ENCODE data around the gene GJD4.

DNA sequence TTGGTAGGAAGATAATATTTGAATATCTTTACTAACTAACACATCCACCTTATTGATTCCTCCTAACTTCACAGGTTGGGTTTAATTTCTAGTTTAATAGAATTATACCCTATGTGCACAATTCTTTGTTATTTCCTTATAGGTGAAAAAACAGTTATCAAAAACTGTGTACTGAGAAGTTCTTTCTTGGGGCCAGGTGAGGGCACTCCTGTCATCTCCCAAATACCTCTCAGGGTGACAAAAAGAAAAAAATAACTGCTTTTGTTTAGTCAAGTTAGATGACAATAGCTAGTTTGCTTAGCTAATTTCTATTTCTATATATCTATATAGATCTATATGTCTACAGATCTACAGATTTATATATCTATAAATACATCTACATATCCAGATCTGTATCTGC lies 26.9 kb downstream of the GJD4 start:
- TF ChIP-seq, protein P1, sequence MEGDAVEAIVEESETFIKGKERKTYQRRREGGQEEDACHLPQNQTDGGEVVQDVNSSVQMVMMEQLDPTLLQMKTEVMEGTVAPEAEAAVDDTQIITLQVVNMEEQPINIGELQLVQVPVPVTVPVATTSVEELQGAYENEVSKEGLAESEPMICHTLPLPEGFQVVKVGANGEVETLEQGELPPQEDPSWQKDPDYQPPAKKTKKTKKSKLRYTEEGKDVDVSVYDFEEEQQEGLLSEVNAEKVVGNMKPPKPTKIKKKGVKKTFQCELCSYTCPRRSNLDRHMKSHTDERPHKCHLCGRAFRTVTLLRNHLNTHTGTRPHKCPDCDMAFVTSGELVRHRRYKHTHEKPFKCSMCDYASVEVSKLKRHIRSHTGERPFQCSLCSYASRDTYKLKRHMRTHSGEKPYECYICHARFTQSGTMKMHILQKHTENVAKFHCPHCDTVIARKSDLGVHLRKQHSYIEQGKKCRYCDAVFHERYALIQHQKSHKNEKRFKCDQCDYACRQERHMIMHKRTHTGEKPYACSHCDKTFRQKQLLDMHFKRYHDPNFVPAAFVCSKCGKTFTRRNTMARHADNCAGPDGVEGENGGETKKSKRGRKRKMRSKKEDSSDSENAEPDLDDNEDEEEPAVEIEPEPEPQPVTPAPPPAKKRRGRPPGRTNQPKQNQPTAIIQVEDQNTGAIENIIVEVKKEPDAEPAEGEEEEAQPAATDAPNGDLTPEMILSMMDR (IDR thresholded peaks at IDR 0.05): no peak
- no peak for TF ChIP-seq POLR2A (IDR thresholded peaks at IDR 0.05)
